ENCODE results near the gene MORC1.

The MORC1 gene

GRCh38 chr3:109066864-109067263 lies 51.1 kb downstream of the MORC1 start:
- H3K4me3 Mint-ChIP-seq = no peak overlapping the region
- H3K27me3 Mint-ChIP-seq (ENCODE audit: low read depth) = no peaks in the 10 kb centered on the region
- no peaks in the 10 kb centered on the region for H3K9me3 Mint-ChIP-seq
- no peaks in the 10 kb centered on the region for H3K36me3 Mint-ChIP-seq (ENCODE audit: low read depth)
- H3K27ac Mint-ChIP-seq = no peak overlapping the region
- peaks cover 5% of the 10 kb centered on the region for H3K4me1 Mint-ChIP-seq
- TF ChIP-seq CTCF (IDR thresholded peaks at IDR 0.05; ENCODE audit: unreplicated experiment in 3 of 3) = no peak

- H3K36me3 Mint-ChIP-seq (ENCODE audit: low read depth) = no peaks in the 10 kb centered on the region
- H3K9me3 Mint-ChIP-seq = no peaks in the 10 kb centered on the region
- H3K4me3 Mint-ChIP-seq = no peak overlapping the region
- H3K27ac Mint-ChIP-seq = no peak overlapping the region
- H3K4me1 Mint-ChIP-seq = no peaks in the 10 kb centered on the region
- no peaks in the 10 kb centered on the region for H3K27me3 Mint-ChIP-seq (ENCODE audit: low read depth)
- TF ChIP-seq CTCF (IDR thresholded peaks at IDR 0.05; ENCODE audit: unreplicated experiment in 3 of 3) = no peak
These were observed 58.7 kb downstream of the MORC1 start for GRCh38 chr3:109059264-109059663.

- Mint-ChIP-seq H3K27me3 (ENCODE audit: low read depth) (no peaks in the 10 kb centered on the region), H3K4me3 (no peak overlapping the region), H3K9me3 (peaks cover 2% of the 10 kb centered on the region), H3K36me3 (ENCODE audit: low read depth) (no peaks in the 10 kb centered on the region), H3K4me1 (no peaks in the 10 kb centered on the region), H3K27ac (no peak overlapping the region)
- no peak for TF ChIP-seq CTCF (IDR thresholded peaks at IDR 0.05; ENCODE audit: unreplicated experiment in 3 of 3)
These were observed 60.3 kb downstream of the MORC1 start for GRCh38 chr3:109057616-109058015.

GRCh38 chr3:109057056-109057455 lies 60.9 kb downstream of the MORC1 start:
- no peak for TF ChIP-seq CTCF (IDR thresholded peaks at IDR 0.05; ENCODE audit: unreplicated experiment in 3 of 3)
- no peak overlapping the region for H3K27ac Mint-ChIP-seq
- H3K4me3 Mint-ChIP-seq = no peak overlapping the region
- H3K27me3 Mint-ChIP-seq (ENCODE audit: low read depth) = no peaks in the 10 kb centered on the region
- H3K4me1 Mint-ChIP-seq = no peaks in the 10 kb centered on the region
- peaks cover 4% of the 10 kb centered on the region for H3K9me3 Mint-ChIP-seq
- no peaks in the 10 kb centered on the region for H3K36me3 Mint-ChIP-seq (ENCODE audit: low read depth)

DNA sequence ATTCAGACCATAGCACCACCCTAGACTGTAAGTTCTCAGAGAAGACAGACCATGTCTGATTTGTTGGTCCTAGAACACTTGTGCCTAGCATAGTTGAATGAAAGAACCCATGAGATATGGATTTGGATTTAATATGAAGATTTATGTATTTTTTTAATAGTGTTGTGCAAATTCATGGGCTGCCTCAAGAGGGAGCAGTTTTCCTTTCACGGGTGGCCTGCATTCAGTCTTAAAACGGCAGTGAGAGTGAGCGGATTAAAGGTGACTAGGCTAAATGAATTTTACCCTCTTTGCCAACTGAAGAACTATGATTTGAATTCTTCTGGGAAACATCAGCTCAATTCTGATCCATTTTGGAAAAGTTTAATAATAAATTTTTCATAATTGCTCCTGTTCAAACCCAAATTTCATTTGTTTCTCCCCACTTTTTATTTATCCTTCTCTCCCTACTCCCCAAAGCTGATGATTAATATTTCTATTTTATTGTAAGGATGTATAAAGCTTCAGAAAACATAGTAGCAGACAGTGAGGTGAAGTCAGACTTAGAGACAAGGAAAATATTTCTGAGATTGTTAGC lies 67.3 kb downstream of the MORC1 start:
- H3K9me3 Mint-ChIP-seq = peaks cover 4% of the 10 kb centered on the region
- H3K4me3 Mint-ChIP-seq = no peak overlapping the region
- no peaks in the 10 kb centered on the region for H3K27me3 Mint-ChIP-seq (ENCODE audit: low read depth)
- no peaks in the 10 kb centered on the region for H3K36me3 Mint-ChIP-seq (ENCODE audit: low read depth)
- no peaks in the 10 kb centered on the region for H3K4me1 Mint-ChIP-seq
- no peak overlapping the region for H3K27ac Mint-ChIP-seq
- TF ChIP-seq CTCF (IDR thresholded peaks at IDR 0.05; ENCODE audit: unreplicated experiment in 3 of 3) = peak; percentile 20 to 46 (median 28)

DNA sequence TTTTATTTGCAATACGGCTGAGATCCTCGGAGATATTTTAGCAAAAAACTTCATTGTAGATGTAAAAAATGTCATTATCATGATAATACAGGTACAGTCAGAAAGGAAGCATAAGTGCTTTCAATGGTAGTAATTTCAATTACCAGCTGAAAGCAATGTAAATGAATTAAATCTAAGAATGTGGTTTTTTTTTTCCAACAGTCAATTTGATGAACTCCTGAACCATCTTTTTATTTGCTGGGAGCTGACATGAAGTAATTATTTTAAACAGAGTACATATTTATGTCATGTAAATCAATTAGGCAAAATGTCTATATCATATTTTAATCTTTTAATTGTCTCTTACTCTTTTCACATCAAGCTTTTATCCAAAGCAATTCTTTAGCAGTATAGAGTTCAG lies 70.6 kb downstream of the MORC1 start:
- Mint-ChIP-seq H3K4me1 (no peaks in the 10 kb centered on the region), H3K9me3 (peaks cover 4% of the 10 kb centered on the region), H3K27ac (no peak overlapping the region), H3K27me3 (ENCODE audit: low read depth) (no peaks in the 10 kb centered on the region), H3K4me3 (no peak overlapping the region), H3K36me3 (ENCODE audit: low read depth) (no peaks in the 10 kb centered on the region)
- no peak for TF ChIP-seq CTCF (IDR thresholded peaks at IDR 0.05; ENCODE audit: unreplicated experiment in 3 of 3)
